HG03378 (cell line): ENCODE data around the gene SYNM.

Experiments used
- ATAC-seq: cut with Tn5 transposase; IDR thresholded peaks from one replicate; pipeline ENCODE4 v1.9.1; 2021; ENCODE audit warnings: mild to moderate bottlenecking, moderate library complexity; ENCODE audit not compliant: unreplicated experiment

The SYNM gene

GRCh38 chr15:99138491-99138982 is 33.7 kb downstream of the SYNM start:
- no peak for ATAC-seq

GRCh38 chr15:99139276-99139675 is 34.4 kb downstream of the SYNM start:
- ATAC-seq = no peak

- ATAC-seq = no peak
Measured at GRCh38 chr15:99140590-99140989, 35.7 kb downstream of the SYNM start.

GRCh38 chr15:99141943-99142342 is 37.1 kb downstream of the SYNM start:
- ATAC-seq = no peak

- no peak for ATAC-seq
Measured at GRCh38 chr15:99142562-99142961, 37.7 kb downstream of the SYNM start.

- no peak for ATAC-seq
Measured at GRCh38 chr15:99143242-99143641, 38.4 kb downstream of the SYNM start.

GRCh38 chr15:99143655-99144610 is 39.1 kb downstream of the SYNM start:
- ATAC-seq = no peak

- ATAC-seq = no peak
Measured at GRCh38 chr15:99145005-99145404, 40.1 kb downstream of the SYNM start.

- ATAC-seq = no peak
Measured at GRCh38 chr15:99145778-99146177, 40.9 kb downstream of the SYNM start.

GRCh38 chr15:99146661-99147060 is 41.8 kb downstream of the SYNM start:
- no peak for ATAC-seq

GRCh38 chr15:99148851-99149276 is 44.0 kb downstream of the SYNM start:
- no peak for ATAC-seq

- ATAC-seq = no peak
Measured at GRCh38 chr15:99149366-99149765, 44.5 kb downstream of the SYNM start.

- no peak for ATAC-seq
Measured at GRCh38 chr15:99151156-99151555, 46.3 kb downstream of the SYNM start.

GRCh38 chr15:99153026-99153535 is 48.2 kb downstream of the SYNM start:
- no peak for ATAC-seq

GRCh38 chr15:99154271-99154670 is 49.4 kb downstream of the SYNM start:
- no peak for ATAC-seq

GRCh38 chr15:99155961-99156443 is 51.1 kb downstream of the SYNM start:
- no peak for ATAC-seq

- ATAC-seq = no peak
Measured at GRCh38 chr15:99157456-99157855, 52.6 kb downstream of the SYNM start.

- ATAC-seq = no peak
Measured at GRCh38 chr15:99158626-99159412, 53.9 kb downstream of the SYNM start.

GRCh38 chr15:99163271-99164062 is 58.6 kb downstream of the SYNM start:
- ATAC-seq = no peak

- no peak for ATAC-seq
Measured at GRCh38 chr15:99164119-99164518, 59.2 kb downstream of the SYNM start.
